Activated CD4-positive, alpha-beta T cell treated with anti-CD3 and anti-CD28 coated beads for 36 hours (primary cell): ENCODE data around the gene TCP11L2. TPM values are rescaled to one million over a fixed set of nuclear protein-coding genes. Genes with fewer than 3 reads are reported as not detected.

Source experiments
- ATAC-seq: fragments of 200-7000 bp; cut with Tn5 transposase; one replicate; pipeline ENCODE4 v1.10.0; 2021; ENCODE audit warnings: mild to moderate bottlenecking, moderate library complexity
- CTCF ChIA-PET: fragments of 350-600 bp; sonication (Branson Sonifier 250); formaldehyde crosslinking; loops from one replicate; lab custom pipeline; 2021; ENCODE audit warnings: antibody characterized with exemption; lab: Charles Lee
- POLR2A ChIA-PET: fragments of 350-600 bp; sonication (Branson Sonifier 250); formaldehyde crosslinking; loops from one replicate; lab custom pipeline; 2021; ENCODE audit warnings: antibody characterized with exemption, inconsistent platforms; lab: Charles Lee
- DNase-seq: peaks from one replicate; pipeline ENCODE4 v3.0.0-alpha.2; 2020
- H3K27ac Mint-ChIP-seq: one replicate; pipeline ENCODE4 v1.8.0; 2021; ENCODE audit warnings: mixed read lengths
- H3K27me3 Mint-ChIP-seq: one replicate; pipeline ENCODE4 v1.8.0; 2021; ENCODE audit warnings: mixed read lengths
- H3K36me3 Mint-ChIP-seq: one replicate; pipeline ENCODE4 v1.8.0; 2021; ENCODE audit warnings: low read depth, mixed read lengths
- H3K4me1 Mint-ChIP-seq: one replicate; pipeline ENCODE4 v1.8.0; 2021; ENCODE audit warnings: mixed read lengths
- H3K4me3 Mint-ChIP-seq: one replicate; pipeline ENCODE4 v1.8.0; 2021; ENCODE audit warnings: mild to moderate bottlenecking, moderate library complexity, mixed read lengths
- H3K9me3 Mint-ChIP-seq: one replicate; pipeline ENCODE4 v1.8.0; 2021; ENCODE audit warnings: low read depth, mixed read lengths
- intact Hi-C, 2 experiments: fragments of 100-400 bp; cut with DNase I in 1 of 2; cut with micrococcal nuclease in 1 of 2; formaldehyde crosslinking; loops; one replicate each; pipeline versions ENCODE4 v1.14.2 to v1.15.1; 2022 to 2024; cut with DNase I, micrococcal nuclease
- total RNA-seq, 2 experiments: library from RNA; stranded (reverse); gene quantifications; one replicate each; pipeline ENCODE4 v1.2.3, GENCODE V29; 2021

Gene TCP11L2
- total RNA-seq, 2 experiments from 2014 or later: 8.6 to 11.8 TPM

DNA sequence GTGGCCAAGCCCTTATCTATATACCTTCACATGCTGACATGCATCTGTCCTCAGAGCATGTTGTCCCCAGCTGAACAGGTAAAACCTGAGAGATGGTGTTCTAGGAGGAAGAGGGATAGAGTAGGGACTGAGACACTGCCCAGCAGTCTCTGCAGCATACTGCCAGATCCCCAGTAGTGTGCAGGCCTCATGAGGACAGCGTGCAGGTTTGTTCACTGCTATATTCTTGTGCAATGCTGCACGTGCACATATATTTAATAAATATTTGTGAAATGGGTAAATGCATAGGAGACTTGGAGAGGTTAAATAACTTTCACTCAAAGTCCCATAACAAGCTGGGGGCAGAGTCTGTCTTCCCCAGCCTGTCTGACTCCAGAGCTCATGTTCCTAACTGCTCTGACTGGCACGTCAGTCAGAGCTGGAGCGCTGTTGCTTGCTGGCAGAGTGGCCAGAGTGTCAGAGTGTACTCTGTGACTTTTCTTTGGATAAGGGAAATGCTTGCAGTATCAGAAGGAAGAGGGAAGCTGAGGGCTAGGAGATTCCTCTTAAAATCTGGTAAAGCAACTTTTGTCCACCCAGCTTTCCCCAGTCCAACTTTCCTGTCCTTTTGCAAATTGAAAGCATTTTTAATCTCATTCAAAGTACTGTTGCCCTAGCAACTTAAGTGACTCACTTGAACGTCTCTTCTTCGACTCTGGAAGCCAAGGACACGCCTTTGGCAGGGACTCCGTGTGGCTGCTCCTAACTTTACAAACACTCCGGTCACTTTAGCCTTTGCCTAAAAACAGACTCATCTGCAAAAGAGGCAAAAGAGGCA lies 40.1 kb downstream of the TCP11L2 start:
- POLR2A ChIA-PET: no interaction called here
- no peak for DNase-seq
- Mint-ChIP-seq H3K27ac (no peak overlapping the region), H3K27me3 (no peaks in the 10 kb centered on the region), H3K9me3 (no peaks in the 10 kb centered on the region), H3K4me3 (no peak overlapping the region), H3K36me3 (peaks cover 10% of the 10 kb centered on the region), H3K4me1 (no peaks in the 10 kb centered on the region)
- CTCF ChIA-PET: interaction anchor here (1.6 kb wide), 1 partner anchor 116 kb away, joined by 8 read pairs; no protein-coding TSS in a partner anchor
- intact Hi-C loops: no loop called here
- no peak for ATAC-seq

DNA sequence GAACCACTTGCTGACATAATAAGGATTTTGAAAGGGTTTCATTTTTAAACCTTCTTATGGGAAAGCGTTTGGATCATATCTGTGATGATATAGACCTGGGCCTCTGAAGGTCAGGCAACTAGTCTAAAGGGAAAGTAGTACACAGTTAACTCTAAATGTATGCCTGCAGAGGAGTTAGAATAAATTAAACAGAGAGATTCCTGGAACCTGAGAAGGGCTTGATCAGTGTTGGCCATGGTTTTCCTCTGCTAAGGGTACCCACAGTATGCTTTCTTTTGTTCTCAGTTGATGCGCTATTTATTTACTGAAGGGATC lies 40.6 kb downstream of the TCP11L2 start:
- no peaks in the 10 kb centered on the region for H3K27me3 Mint-ChIP-seq
- H3K9me3 Mint-ChIP-seq: no peaks in the 10 kb centered on the region
- no peak for ATAC-seq
- no peak overlapping the region for H3K27ac Mint-ChIP-seq
- H3K4me3 Mint-ChIP-seq: no peak overlapping the region
- ChIA-PET POLR2A (no interaction called here), CTCF (interaction anchor here (1.6 kb wide), 1 partner anchor 116 kb away, joined by 8 read pairs; no protein-coding TSS in a partner anchor)
- H3K36me3 Mint-ChIP-seq: peaks cover 10% of the 10 kb centered on the region
- intact Hi-C loops: no loop called here
- H3K4me1 Mint-ChIP-seq: no peaks in the 10 kb centered on the region
- no peak for DNase-seq

DNA sequence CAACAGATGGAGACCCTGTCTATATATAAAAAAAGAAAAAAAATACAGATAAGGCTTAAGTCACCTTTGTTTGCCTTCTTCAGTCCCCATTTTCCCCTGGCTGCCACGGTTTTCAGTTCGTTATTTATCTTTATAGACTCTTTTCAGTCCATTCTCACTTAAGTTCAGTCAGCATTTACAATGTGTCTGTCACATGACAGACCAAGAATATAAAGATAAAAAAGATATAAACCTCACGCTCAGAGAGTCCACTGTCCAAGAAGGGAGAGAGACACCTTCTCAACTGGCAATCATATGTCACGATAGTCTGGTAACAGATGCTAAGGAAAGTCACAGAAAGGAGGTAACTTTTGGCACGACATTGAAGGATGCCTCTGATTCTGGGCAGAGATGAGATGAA lies 41.6 kb downstream of the TCP11L2 start:
- no peaks in the 10 kb centered on the region for H3K27me3 Mint-ChIP-seq
- H3K4me1 Mint-ChIP-seq: no peaks in the 10 kb centered on the region
- H3K9me3 Mint-ChIP-seq: no peaks in the 10 kb centered on the region
- ChIA-PET POLR2A (no interaction called here), CTCF (no interaction called here)
- no peak overlapping the region for H3K4me3 Mint-ChIP-seq
- no peak for DNase-seq
- peaks cover 10% of the 10 kb centered on the region for H3K36me3 Mint-ChIP-seq
- no peak overlapping the region for H3K27ac Mint-ChIP-seq
- intact Hi-C loops: no loop called here
- no peak for ATAC-seq

DNA sequence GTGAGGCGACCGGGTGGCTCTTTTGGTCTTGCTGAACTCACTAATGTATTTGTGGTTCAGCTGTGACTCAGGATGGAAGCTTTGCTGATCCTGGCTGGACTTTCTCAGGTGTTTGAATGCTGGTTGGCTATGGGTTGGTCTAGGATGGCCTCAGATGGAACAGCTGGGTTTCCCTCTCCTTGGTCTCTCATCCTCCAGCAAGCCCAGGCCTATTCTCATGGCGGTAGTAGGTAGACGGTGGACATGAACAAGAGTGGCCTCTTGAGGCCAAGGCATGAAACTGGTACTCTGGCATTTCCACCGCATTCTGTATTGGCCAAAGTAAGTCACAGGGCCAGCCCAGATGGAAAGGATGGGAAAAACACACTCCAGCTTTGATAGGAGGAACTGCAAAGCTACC lies 43.2 kb downstream of the TCP11L2 start:
- H3K27ac Mint-ChIP-seq: no peak overlapping the region
- H3K4me3 Mint-ChIP-seq: no peak overlapping the region
- no peaks in the 10 kb centered on the region for H3K4me1 Mint-ChIP-seq
- ChIA-PET POLR2A (no interaction called here), CTCF (interaction anchor here (1.0 to 1.7 kb wide), 6 partner anchors 10 to 122 kb away, joined by 3 to 7 read pairs (median 4); partner anchors contain the start of gene POLR3B)
- no peaks in the 10 kb centered on the region for H3K9me3 Mint-ChIP-seq
- no peak for DNase-seq
- intact Hi-C loops: no loop called here
- peaks cover 10% of the 10 kb centered on the region for H3K36me3 Mint-ChIP-seq
- H3K27me3 Mint-ChIP-seq: no peaks in the 10 kb centered on the region
- ATAC-seq: peak; percentile 30

DNA sequence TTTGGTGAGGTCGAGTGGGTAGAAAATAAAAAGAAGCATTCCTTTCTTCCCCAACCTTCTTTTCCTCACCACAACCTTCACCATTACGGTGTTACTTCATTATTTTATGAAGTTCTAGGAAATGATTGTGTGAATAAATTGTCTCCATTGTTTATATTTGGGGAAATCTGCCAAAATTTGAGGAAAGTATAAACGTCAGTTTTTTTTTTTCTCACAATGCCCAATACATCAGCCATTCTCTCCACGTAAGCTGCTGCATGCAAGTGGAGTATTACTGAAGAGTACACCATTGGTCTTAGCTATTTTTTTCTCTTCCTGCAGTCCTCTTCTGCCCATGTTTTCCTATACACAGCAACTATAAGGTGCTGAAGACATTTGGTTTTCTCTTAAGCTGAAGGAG lies 45.9 kb downstream of the TCP11L2 start:
- intact Hi-C loops: no loop called here
- DNase-seq (no peak), ATAC-seq (no peak)
- ChIA-PET POLR2A (no interaction called here), CTCF (interaction anchor here (1.1 to 2.4 kb wide), 2 partner anchors 9 to 31 kb away, joined by 3 to 11 read pairs; partner anchors contain the start of gene POLR3B)
- Mint-ChIP-seq H3K27ac (no peak overlapping the region), H3K36me3 (peaks cover 8% of the 10 kb centered on the region), H3K27me3 (no peaks in the 10 kb centered on the region), H3K9me3 (no peaks in the 10 kb centered on the region), H3K4me1 (no peaks in the 10 kb centered on the region), H3K4me3 (no peak overlapping the region)

DNA sequence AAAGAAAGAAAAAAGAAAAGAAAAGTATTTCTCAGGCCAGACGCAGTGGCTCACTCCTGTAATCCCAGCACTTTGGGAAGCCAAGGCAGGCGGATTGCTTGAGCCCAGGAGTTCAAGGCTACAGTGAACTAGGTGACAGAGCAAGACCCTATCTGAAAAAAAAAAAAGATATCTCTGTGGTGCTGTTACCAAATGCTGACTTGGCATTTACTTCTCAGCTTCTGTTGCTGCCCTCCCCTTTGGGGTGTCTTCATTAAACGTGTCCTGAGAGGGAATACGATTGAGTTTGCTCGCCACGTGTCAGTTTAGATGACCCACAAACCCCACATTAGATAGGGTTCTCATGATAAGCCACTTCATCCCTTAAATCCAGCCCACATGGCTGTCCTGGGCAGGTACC lies 50.6 kb downstream of the TCP11L2 start:
- ATAC-seq (no peak), DNase-seq (no peak)
- CTCF ChIA-PET: interaction anchor here (0.8 kb wide), 1 partner anchor 16 kb away, joined by 3 read pairs; no protein-coding TSS in a partner anchor
- Mint-ChIP-seq H3K9me3 (no peaks in the 10 kb centered on the region), H3K36me3 (peaks cover under 1% of the 10 kb centered on the region), H3K27ac (no peak overlapping the region), H3K4me1 (peaks cover 7% of the 10 kb centered on the region), H3K4me3 (no peak overlapping the region), H3K27me3 (no peaks in the 10 kb centered on the region)
- intact Hi-C loops: no loop called here
- POLR2A ChIA-PET: no interaction called here

DNA sequence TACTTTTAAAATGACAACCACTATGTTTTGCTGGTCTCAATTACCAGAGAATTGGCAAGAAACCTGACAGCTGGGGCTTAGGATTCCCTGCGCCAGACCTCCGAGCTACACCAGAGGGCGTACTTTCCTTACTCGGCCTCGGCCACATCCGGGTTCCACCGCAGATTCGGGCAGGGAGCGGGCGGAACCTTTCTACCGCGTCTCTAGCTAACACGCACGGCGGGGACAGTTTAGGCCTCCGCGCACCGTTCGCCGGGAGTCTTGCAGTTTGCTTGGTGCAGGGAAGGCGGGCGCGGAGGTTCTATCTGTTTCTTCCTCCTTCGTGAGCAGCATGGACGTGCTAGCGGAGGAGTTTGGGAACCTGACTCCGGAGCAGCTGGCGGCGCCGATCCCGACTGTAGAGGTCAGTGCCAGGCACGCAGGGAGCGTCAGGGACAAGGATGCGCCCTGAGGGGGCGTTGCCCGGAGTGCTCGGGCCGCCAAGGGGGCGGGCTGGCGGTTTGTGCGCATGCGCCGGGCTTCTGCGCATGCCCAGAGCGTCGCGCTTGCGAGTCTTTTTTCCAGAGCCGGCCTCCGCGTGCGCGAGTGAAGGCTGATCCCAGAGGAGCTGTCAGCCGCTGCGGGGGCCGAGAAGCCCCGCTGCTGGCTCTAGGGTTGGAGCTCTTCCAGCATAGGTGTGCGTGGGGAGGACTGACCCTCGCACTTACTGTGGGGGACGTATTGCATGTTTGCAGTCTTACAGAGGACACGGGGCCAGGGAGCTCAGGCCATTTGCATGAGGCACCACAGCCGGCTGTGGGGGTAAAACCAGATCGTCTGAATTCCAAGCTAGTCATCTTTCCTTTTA lies 55.2 kb downstream of the TCP11L2 start, which contains the start of gene POLR3B:
POLR3B (plus strand) TSS at position 200 of the 847 bp plus-strand sequence; CDS start at position 332, 132 bp downstream.
- peak; percentile 95 for ATAC-seq
- H3K27ac Mint-ChIP-seq: peak within 1 kb of the TSS; percentile 92
- no peaks in the 10 kb centered on the region for H3K9me3 Mint-ChIP-seq
- CTCF ChIA-PET: interaction anchor here (0.5 to 2.7 kb wide), 36 partner anchors 9 to 736 kb away, joined by 3 to 12 read pairs (median 3); partner anchors contain the start of genes CRY1, TCP11L2 and TMEM263
- intact Hi-C loops: loop anchor here (1.0 to 5.0 kb wide), 15 partner anchors 55 to 1405 kb away; partner anchors contain the start of genes CRY1 (in 2 of the 2), TCP11L2 (in 2 of the 2), APPL2 (in 1 of the 2) and C12orf75 (in 1 of the 2)
- no peaks in the 10 kb centered on the region for H3K27me3 Mint-ChIP-seq
- H3K4me1 Mint-ChIP-seq: peaks cover 14% of the 10 kb centered on the region
- H3K4me3 Mint-ChIP-seq: peak within 1 kb of the TSS; percentile 92
- H3K36me3 Mint-ChIP-seq: peaks cover 5% of the 10 kb centered on the region
- DNase-seq: peak; percentile 98
- POLR2A ChIA-PET: interaction anchor here (0.7 to 1.4 kb wide), 4 partner anchors 52 to 598 kb away, joined by 3 to 5 read pairs (median 3); partner anchors contain the start of gene TMEM263

DNA sequence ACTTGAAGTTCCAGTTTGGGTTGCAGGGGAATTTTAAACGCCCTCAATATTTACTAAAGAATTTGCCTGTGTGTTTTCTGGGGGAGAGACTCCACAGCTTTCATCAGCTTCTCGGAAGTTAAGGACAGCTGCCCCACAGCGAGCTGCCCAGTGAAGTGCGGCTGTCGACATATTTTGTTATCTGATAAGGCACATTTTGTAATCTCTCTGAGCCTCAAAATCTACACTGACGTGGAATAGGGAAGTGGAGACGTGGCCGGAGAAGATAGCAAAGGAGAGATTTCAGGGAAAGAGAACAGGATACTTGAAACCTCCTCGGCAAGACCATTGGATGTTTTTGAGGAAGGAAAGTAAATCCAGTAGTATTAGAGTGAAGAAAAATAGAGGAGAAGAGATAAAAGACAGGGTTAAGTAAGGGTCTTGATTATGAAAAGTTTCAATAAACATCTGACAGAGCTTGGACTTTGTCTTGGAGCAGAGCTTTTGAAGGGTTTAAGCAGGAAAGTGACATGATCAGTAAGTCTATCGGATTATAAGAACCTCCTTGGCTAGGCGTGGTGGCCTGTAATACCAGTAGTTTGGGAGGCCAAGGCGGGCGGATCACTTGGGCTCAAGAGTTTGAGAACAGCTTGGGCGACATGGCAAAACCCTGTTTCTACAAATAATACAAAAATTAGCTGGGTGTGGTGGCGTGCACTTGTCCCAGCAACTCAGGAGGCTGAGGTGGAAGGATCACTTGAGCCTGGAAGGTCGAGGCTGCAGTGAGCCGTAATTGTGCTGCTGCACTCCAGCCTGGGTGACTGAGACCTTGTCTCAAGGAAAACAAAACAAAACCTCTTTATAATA lies 56.1 kb downstream of the TCP11L2 start:
- POLR2A ChIA-PET: interaction anchor here (0.6 to 1.1 kb wide), 5 partner anchors 13 to 597 kb away, joined by 3 to 6 read pairs (median 3); partner anchors contain the start of gene TMEM263
- Mint-ChIP-seq H3K36me3 (peaks cover 5% of the 10 kb centered on the region), H3K27me3 (no peaks in the 10 kb centered on the region), H3K4me3 (peak overlapping the region; percentile 92), H3K27ac (peak overlapping the region; percentile 92), H3K4me1 (peaks cover 14% of the 10 kb centered on the region), H3K9me3 (no peaks in the 10 kb centered on the region)
- ATAC-seq (no peak), DNase-seq (no peak)
- intact Hi-C loops: loop anchor here (1.0 to 5.0 kb wide), 7 partner anchors 109 to 1404 kb away; partner anchors contain the start of genes APPL2 (in 1 of the 2), C12orf75 (in 1 of the 2), CKAP4 (in 1 of the 2) and CRY1 (in 1 of the 2)
- CTCF ChIA-PET: interaction anchor here (0.5 to 2.7 kb wide), 19 partner anchors 9 to 598 kb away, joined by 3 to 12 read pairs (median 5); partner anchors contain the start of gene TMEM263

DNA sequence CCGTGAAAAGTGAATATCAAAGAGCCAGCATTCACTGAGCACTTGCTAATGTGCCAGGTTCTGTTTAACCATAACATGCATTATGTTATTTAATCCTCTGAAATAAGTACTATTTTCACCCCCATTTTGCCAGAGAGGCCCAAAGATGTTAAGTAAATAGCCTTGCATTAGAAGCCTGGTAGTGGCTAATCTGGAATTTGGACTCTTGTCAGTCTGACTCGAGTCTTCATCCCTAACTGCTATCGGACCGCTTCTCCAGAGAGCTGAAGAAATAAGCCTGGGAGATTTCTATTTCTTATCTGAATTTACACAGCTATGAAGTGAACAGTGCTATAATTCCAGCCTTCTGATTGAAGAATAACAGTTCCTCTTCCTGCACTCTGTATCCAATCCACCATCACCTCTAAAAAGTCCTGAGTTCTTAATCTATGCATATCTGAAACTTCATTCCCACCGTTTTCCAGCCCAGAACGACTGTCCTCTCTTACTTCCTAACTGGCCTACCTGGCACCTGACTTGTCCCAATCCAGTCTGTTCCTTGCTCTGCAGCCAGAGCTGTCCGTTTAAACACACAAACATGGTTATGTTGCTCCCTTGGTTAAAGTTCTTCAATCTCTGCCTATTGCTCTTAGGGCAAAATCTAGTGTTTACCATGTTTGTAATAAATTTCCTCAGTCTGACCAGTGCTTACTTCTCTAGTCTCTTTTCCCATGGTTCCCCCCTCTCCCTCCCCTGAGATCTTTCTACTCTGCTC lies 57.3 kb downstream of the TCP11L2 start:
- Mint-ChIP-seq H3K27ac (no peak overlapping the region), H3K4me3 (no peak overlapping the region), H3K36me3 (peaks cover 7% of the 10 kb centered on the region), H3K9me3 (no peaks in the 10 kb centered on the region), H3K27me3 (no peaks in the 10 kb centered on the region), H3K4me1 (peaks cover 14% of the 10 kb centered on the region)
- intact Hi-C loops: loop anchor here (5.0 kb wide), 4 partner anchors 113 to 1402 kb away; partner anchors contain the start of genes APPL2 (in 1 of the 2), C12orf75 (in 1 of the 2), CKAP4 (in 1 of the 2) and PRDM4 (in 1 of the 2)
- no peak for DNase-seq
- CTCF ChIA-PET: interaction anchor here (0.6 to 1.0 kb wide), 5 partner anchors 25 to 592 kb away, joined by 3 to 4 read pairs (median 3); no protein-coding TSS in a partner anchor
- POLR2A ChIA-PET: no interaction called here
- ATAC-seq: no peak
